HCT116 (cell line): ENCODE results near the gene DEGS1. TPM values are rescaled to one million over a fixed set of nuclear protein-coding genes. Genes with fewer than 3 reads are reported as not detected.

Experiments
- ATAC-seq: fragments of 200-7000 bp; cut with Tn5 transposase; 2 replicates; pipeline ENCODE4 v1.9.1; 2020; ENCODE audit warnings: mild to moderate bottlenecking, moderate library complexity
- BruUV-seq: library from RNA; stranded (reverse); fragments of 400-500 nt; replicated peaks from 2 replicates; lab custom pipeline; 2021; lab: Mats Ljungman, UMichigan
- CTCF ChIA-PET: fragments of 300-600 bp; sonication (Branson Sonifier 250); formaldehyde crosslinking; loops from one replicate; lab custom pipeline; 2021; ENCODE audit warnings: antibody characterized with exemption; lab: Charles Lee
- POLR2A ChIA-PET: fragments of 300-600, 350-600 bp; sonication (Branson Sonifier 250); formaldehyde crosslinking; loops from one replicate; lab custom pipeline; 2021; ENCODE audit warnings: antibody characterized with exemption; lab: Charles Lee
- RAD21 ChIA-PET, 2 experiments: fragments of 300-600 bp; sonication (Branson Sonifier 250); formaldehyde crosslinking; loops; one replicate each; lab custom pipeline; 2023; ENCODE audit warnings: low total read pairs in 2 of 2; ENCODE audit not compliant: uncharacterized antibody in 2 of 2, unreplicated experiment in 2 of 2, low non-redundant PET in 1 of 2; lab: Charles Lee
- DNase-seq: peaks from one replicate; pipeline ENCODE4 v3.0.0-alpha.2; 2010; ENCODE audit warnings: low read depth, low spot score
- H2AFZ ChIP-seq: fragments of 200-600 bp; shearing (Covaris generic), sonication (generic); 2 replicates; pipeline ENCODE4 v1.6.1; 2017; ENCODE audit warnings: low read depth, mixed run types, mixed read lengths, antibody characterized with exemption, low read length; ENCODE audit not compliant: poor library complexity, severe bottlenecking
- H3K27ac ChIP-seq: 2 replicates; pipeline ENCODE4 v1.5.1; 2012; ENCODE audit warnings: low read depth, low read length
- H3K27me3 ChIP-seq: fragments of 200-600 bp; sonication (generic); 2 replicates; pipeline ENCODE4 v1.6.1; 2016; ENCODE audit warnings: mixed run types, low read length, mixed read lengths; ENCODE audit not compliant: insufficient read depth
- H3K36me3 ChIP-seq, 2 experiments: fragments of 200-500 bp in 1 of 2; fragments of 200-600 bp in 1 of 2; sonication (Bioruptor generic) in 1 of 2; sonication (generic) in 1 of 2; 2 replicates each; pipeline versions ENCODE4 v1.5.1 to v1.6.1; 2014 to 2016; ENCODE audit warnings: low read length in 2 of 2, inconsistent platforms in 1 of 2, mixed read lengths in 1 of 2, mixed run types in 1 of 2; ENCODE audit not compliant: insufficient read depth in 2 of 2, control insufficient read depth in 1 of 2
- H3K4me1 ChIP-seq, 2 experiments: fragments of 200-600 bp in 1 of 2; sonication (generic) in 1 of 2; 2 replicates each; pipeline versions ENCODE4 v1.5.1 to v1.6.1; 2012 to 2017; ENCODE audit warnings: low read length in 2 of 2, inconsistent platforms in 1 of 2, mild to moderate bottlenecking in 1 of 2, mixed read lengths in 1 of 2, mixed run types in 1 of 2, moderate library complexity in 1 of 2; ENCODE audit not compliant: insufficient read depth in 2 of 2, control insufficient read depth in 1 of 2
- H3K4me2 ChIP-seq: fragments of 200-600 bp; sonication (generic); 2 replicates; pipeline ENCODE4 v1.6.1; 2017; ENCODE audit warnings: mixed run types, low read length, mixed read lengths
- H3K4me3 ChIP-seq, 2 experiments: fragments of 200-600 bp in 1 of 2; sonication (generic) in 1 of 2; replicated peaks in 1 of 2; 2 replicates each; pipeline ENCODE4 v1.5.1; 2011 to 2016; ENCODE audit warnings: low read length in 2 of 2, control low read depth in 1 of 2, low read depth in 1 of 2, mild to moderate bottlenecking in 1 of 2, mixed read lengths in 1 of 2, mixed run types in 1 of 2
- H3K79me2 ChIP-seq: fragments of 200-600 bp; sonication (generic); 2 replicates; pipeline ENCODE4 v1.6.1; 2017; ENCODE audit warnings: mild to moderate bottlenecking, mixed run types, low read length, moderate library complexity, mixed read lengths; ENCODE audit not compliant: insufficient read depth
- H3K9ac ChIP-seq: fragments of 200-600 bp; sonication (generic); 2 replicates; pipeline ENCODE4 v1.6.1; 2016; ENCODE audit warnings: low read length, mixed read lengths
- H3K9me2 ChIP-seq: fragments of 200-600 bp; sonication (generic), shearing (Covaris generic); 2 replicates; pipeline ENCODE4 v1.6.1; 2017; ENCODE audit warnings: mixed run types, mild to moderate bottlenecking, moderate library complexity; ENCODE audit not compliant: insufficient read depth
- H3K9me3 ChIP-seq, 2 experiments: fragments of 200-500 bp in 1 of 2; fragments of 200-600 bp in 1 of 2; sonication (Bioruptor generic) in 1 of 2; sonication (generic) in 1 of 2; 2 replicates each; pipeline ENCODE4 v1.6.1; 2014 to 2017; ENCODE audit warnings: low read length in 2 of 2, mixed read lengths in 2 of 2, inconsistent platforms in 1 of 2, low read depth in 1 of 2, mild to moderate bottlenecking in 1 of 2, mixed run types in 1 of 2, moderate library complexity in 1 of 2; ENCODE audit not compliant: control insufficient read depth in 1 of 2, insufficient read depth in 1 of 2
- H4K20me1 ChIP-seq: fragments of 200-600 bp; sonication (generic), shearing (Covaris generic); 2 replicates; pipeline ENCODE4 v1.6.1; 2017; ENCODE audit warnings: mixed run types, mild to moderate bottlenecking, moderate library complexity; ENCODE audit not compliant: insufficient read depth
- CBX3 ChIP-seq: IDR thresholded peaks from 2 replicates; pipeline ENCODE4 v1.6.1; 2012; ENCODE audit warnings: low read depth
- EZH2phosphoT487 ChIP-seq: fragments of 200-600 bp; IDR thresholded peaks from 2 replicates; pipeline ENCODE4 v1.6.1; 2018; ENCODE audit warnings: antibody characterized with exemption, borderline replicate concordance
- FOSL1 ChIP-seq: IDR thresholded peaks from 2 replicates; pipeline ENCODE4 v1.6.1; 2012; ENCODE audit warnings: low read depth
- POLR2A ChIP-seq: IDR thresholded peaks from 2 replicates; pipeline ENCODE4 v1.7.0; 2011; ENCODE audit warnings: borderline replicate concordance; ENCODE audit not compliant: insufficient read depth, insufficient read length; ENCODE audit errors: extremely low read depth
- SRF ChIP-seq: IDR thresholded peaks from 2 replicates; pipeline ENCODE4 v1.6.1; 2012; ENCODE audit warnings: low read depth
- YY1 ChIP-seq: IDR thresholded peaks from 2 replicates; pipeline ENCODE4 v1.6.1; 2011; ENCODE audit warnings: low read length, low read depth, moderate library complexity, mild to moderate bottlenecking; ENCODE audit not compliant: insufficient replicate concordance; ENCODE audit errors: extremely low read depth
- intact Hi-C: fragments of 100-400 bp; cut with micrococcal nuclease; formaldehyde crosslinking; loops from 2 replicates; pipeline ENCODE4 v1.10.0; 2022
- total RNA-seq: library from RNA; stranded (reverse); gene quantifications from one replicate; pipeline ENCODE4 v1.2.1, GENCODE V29; 2021; ENCODE audit not compliant: unreplicated experiment
- TF ChIP-seq, protein P1 (sequence below): IDR thresholded peaks from 2 replicates; pipeline ENCODE4 v1.6.1; 2012; ENCODE audit warnings: low read depth
- TF ChIP-seq, protein P2 (sequence below): IDR thresholded peaks from 2 replicates; pipeline ENCODE4 v1.6.1; 2012

The DEGS1 gene
- total RNA-seq, 1 experiment from 2014 or later: 23.1 TPM

DNA sequence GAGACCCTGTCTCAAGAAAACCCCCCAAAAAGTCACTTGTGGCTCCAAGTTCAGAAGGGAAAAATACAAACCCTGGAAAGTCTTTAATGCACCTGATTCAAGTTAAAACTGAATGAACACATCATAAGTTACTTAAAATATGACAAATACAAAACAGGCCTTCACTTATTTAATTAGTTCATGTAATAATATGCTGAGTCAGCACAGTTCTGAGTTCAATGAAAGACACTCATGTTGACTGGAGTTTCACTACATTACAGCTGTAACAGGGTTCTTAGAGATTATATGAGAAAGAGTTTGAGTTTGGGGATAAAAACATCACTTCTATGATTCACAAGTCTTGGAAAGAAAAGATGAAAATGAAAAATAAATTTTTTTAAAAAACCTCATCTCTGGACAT lies 51.0 kb downstream of the DEGS1 start (continued):
- TF ChIP-seq, protein P1, sequence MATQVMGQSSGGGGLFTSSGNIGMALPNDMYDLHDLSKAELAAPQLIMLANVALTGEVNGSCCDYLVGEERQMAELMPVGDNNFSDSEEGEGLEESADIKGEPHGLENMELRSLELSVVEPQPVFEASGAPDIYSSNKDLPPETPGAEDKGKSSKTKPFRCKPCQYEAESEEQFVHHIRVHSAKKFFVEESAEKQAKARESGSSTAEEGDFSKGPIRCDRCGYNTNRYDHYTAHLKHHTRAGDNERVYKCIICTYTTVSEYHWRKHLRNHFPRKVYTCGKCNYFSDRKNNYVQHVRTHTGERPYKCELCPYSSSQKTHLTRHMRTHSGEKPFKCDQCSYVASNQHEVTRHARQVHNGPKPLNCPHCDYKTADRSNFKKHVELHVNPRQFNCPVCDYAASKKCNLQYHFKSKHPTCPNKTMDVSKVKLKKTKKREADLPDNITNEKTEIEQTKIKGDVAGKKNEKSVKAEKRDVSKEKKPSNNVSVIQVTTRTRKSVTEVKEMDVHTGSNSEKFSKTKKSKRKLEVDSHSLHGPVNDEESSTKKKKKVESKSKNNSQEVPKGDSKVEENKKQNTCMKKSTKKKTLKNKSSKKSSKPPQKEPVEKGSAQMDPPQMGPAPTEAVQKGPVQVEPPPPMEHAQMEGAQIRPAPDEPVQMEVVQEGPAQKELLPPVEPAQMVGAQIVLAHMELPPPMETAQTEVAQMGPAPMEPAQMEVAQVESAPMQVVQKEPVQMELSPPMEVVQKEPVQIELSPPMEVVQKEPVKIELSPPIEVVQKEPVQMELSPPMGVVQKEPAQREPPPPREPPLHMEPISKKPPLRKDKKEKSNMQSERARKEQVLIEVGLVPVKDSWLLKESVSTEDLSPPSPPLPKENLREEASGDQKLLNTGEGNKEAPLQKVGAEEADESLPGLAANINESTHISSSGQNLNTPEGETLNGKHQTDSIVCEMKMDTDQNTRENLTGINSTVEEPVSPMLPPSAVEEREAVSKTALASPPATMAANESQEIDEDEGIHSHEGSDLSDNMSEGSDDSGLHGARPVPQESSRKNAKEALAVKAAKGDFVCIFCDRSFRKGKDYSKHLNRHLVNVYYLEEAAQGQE: no peak
- TF ChIP-seq FOSL1 (no peak), POLR2A (no peak), EZH2phosphoT487 (no peak)

DNA sequence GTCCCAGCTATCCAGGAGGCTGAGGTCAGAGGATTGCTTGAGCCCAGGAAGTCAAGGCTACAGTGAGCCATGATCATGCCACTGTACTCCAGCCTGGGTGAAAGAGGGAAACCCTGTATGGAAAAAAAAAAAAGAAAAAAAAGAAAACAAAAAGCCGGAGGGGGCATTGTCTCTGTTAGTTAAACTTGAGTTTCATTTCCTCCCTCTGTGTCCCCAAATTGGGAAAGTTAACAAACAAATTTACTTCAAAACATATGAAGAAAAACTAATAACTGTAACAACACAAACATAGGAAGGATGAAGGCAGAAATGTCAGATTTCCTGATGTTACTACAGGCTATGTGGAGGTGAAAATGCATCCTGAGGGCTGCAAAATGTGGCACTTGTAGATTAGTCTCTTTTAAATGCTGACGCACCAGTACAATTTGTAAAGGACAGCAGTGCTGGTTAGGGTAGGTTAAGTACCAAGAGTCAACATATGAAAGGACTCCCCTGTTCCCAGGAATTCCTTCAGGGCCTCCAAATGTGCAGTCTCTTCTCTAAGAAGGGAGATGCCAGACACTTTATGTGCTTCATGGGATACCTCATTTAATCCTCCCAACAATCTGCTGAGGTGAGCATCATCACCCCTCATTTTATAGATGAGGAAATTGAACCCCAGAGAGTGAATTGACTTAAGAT lies 52.9 kb downstream of the DEGS1 start:
- no TSS peak for BruUV-seq
- Histone ChIP-seq H3K36me3 (peaks cover 0 to 2% of the 10 kb centered on the region in 2 experiments; a peak in 1 of 4 replicates), H4K20me1 (no peaks in the 10 kb centered on the region), H3K27me3 (no peaks in the 10 kb centered on the region), H3K79me2 (no peaks in the 10 kb centered on the region), H3K4me1 (no peaks in the 10 kb centered on the region), H3K9ac (no peak overlapping the region), H3K4me3 (no peak overlapping the region), H2AFZ (no peak overlapping the region), H3K9me2 (no peaks in the 10 kb centered on the region), H3K9me3 (no peaks in the 10 kb centered on the region), H3K27ac (no peak overlapping the region), H3K4me2 (no peak overlapping the region)
- ChIA-PET RAD21 (no interaction called here), CTCF (no interaction called here), POLR2A (no interaction called here)
- no peak for TF ChIP-seq FOSL1
- no peak for TF ChIP-seq CBX3
- TF ChIP-seq YY1: no peak
- TF ChIP-seq SRF: no peak
- TF ChIP-seq, protein P2, sequence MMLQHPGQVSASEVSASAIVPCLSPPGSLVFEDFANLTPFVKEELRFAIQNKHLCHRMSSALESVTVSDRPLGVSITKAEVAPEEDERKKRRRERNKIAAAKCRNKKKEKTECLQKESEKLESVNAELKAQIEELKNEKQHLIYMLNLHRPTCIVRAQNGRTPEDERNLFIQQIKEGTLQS: no peak
- TF ChIP-seq EZH2phosphoT487: no peak
- DNase-seq (no peak), ATAC-seq (no peak)
- intact Hi-C loops: no loop called here
